Measurements from ENCODE around the gene MAL.

The MAL gene

DNA sequence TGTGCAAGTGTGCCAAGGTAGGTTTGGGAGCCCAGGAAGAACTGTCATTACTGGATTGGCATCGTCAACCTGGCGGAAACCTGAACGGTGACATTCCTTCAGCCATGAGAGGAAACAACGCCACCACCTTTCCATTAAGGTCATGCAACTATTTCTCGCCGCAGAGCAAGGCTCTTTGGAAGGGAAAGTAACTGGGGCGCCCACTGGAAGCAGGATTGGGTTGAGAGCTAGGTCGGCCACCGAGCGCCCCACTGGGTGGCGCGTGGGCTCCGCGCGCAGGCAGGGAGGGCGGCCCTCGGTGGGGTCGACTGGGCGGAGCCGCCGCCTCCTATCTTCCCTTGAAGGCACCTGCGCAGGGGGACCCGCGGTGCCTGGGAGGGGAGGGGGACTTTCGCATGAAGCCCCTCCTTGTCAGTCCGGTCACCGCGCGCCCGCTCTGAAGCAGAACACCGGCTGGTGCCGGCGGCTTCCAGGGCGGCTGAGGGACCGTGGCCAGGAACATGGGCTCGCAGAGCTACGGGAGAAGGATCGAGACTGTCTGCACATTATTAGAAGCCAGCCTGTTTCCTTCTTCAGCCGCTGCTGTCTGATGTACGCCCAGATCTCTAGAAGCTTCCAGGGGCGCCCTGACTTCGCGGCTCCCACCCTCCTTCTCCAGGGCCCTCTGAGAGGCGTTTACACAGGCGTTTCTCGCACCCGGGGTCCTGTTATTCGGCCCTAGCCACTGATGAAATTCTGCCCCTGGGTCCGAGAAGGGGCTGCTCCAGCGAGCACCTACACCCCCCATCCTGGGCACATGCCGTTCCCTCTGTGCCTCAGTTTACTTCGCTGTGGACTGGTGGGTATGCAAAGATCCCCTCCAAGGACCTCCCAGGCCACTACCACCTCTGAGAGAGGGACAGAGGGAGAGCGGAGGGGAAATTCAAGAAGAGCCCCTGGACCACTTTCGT lies 27.3 kb upstream of the MAL start:
- no peak for DNase-seq

- DNase-seq: no peak
These were observed 26.1 kb upstream of the MAL start for GRCh38 chr2:94999431-94999883.

GRCh38 chr2:95001051-95001562 lies 24.4 kb upstream of the MAL start:
- DNase-seq: no peak

- no peak for DNase-seq
These were observed 23.8 kb upstream of the MAL start for GRCh38 chr2:95001701-95002100.

- no peak for DNase-seq
These were observed 23.0 kb upstream of the MAL start for GRCh38 chr2:95002498-95002897.

DNA sequence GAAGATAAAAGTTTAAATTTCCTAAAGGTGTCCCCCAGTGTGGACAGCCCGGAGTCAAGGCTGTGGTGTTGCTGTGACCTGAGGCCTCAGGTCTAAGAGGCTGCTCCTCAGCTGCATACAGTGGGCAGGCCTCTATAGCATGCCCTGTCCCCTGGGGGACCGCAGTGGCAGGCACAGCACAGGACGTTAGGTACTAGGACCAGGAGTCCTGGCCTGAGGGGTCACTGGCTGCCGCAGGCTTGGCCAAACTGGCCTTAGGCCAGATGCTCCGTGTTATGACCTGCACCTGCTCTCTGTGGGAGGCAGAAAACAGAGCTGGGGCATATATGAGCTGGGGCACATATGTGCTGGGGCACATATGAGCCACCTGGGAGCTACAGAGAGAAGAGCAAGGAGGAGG lies 21.2 kb upstream of the MAL start:
- DNase-seq: no peak

DNA sequence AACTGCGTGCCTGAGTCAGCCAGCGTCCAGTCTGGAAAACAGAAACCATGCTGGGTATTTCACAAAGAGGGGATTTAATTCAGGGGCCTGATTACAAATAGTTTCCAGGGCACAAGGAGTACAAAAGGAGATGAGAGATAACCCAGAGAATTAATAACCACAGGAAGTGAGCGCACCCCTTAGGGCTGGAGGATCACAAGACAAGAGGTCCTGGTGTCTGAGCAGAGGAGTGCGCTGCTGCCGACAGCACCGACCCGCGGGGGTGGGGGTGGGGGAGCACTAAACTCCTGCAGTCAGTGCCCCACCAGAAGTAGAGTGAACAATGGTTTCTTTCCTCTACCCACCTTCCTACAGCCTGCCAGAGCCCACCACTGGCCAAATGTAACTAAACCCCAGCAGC lies 20.8 kb upstream of the MAL start:
- no peak for DNase-seq

DNA sequence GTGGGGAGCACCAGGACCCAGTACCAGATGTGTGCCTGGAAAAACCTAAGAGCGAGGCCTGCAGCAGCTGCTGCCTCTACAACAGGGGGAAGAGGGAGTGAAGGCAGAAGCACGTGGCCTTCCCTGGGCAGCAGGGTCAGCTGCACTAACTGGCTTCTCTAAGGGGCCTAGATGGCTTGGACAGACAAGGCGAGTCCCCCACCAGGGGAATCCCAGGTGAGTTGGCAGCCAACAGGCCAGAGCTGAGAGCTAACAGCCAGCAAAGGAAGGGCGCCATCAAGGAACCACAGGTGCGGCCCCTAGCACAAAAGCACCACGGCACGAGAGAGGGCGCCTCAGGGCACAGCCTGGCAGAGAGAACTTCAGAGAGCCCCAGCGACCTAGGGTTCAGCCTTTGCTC lies 19.8 kb upstream of the MAL start:
- no peak for DNase-seq

DNA sequence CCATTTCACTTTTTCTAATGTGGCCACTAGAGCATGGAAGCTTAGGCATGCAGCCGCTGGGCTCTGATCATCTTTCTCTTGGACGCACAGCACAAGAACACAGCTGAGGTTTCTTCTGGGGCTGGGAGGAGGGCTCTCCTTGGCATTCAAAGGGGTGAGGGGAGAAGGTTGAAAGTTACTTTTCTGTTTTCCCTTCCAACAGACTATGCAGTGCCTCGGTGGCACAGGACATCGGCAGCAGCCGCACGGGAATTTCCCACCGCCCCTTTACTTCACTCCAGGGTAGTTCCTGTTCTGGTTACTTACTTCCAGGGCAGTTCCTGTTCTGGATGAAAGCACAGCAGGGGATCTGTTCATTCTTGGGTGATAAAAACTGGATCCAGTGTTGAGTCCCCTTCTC lies 18.9 kb upstream of the MAL start:
- DNase-seq: no peak

- no peak for DNase-seq
These were observed 18.4 kb upstream of the MAL start for GRCh38 chr2:95007031-95007609.

DNA sequence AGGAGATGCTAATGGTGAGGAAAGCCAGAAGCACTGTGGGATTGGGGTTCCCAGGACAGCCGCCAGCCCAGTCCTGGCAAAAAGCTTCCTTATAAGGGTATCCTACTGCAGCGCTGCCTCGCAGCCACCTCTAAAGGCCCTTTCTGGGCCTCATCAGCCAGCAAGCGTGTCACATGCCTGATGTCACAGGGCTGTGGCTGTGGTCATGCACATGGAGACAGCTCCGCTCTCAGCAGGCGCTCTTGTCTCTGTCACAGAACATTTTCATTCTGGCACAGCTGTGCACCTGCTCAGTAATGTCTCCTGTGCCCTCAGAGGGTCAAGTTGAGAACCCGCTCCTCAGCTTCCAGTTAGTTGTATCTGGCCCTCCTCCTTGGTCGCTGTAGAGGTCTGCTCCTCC lies 17.7 kb upstream of the MAL start:
- DNase-seq: peak; percentile 14

DNA sequence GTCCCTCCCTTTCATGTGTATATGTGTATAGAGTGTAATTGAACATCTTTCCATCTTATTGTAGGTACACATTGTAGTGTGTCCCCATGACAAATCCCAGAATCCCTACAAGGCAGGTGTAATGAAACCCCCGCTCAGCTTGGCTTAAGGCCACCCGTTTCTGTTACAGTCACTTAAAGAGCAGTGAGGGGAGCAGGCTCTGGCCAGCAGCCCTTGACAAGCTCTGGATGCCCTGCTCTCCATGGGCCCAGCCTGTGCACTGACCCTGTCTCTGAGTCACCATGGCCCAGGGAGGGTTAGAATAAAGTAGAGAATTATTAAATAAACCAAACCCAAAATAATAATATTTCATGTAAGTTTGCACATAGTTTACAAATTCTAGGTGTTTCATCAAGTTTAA lies 17.2 kb upstream of the MAL start:
- DNase-seq: no peak

GRCh38 chr2:95008996-95009395 lies 16.5 kb upstream of the MAL start:
- no peak for DNase-seq

DNA sequence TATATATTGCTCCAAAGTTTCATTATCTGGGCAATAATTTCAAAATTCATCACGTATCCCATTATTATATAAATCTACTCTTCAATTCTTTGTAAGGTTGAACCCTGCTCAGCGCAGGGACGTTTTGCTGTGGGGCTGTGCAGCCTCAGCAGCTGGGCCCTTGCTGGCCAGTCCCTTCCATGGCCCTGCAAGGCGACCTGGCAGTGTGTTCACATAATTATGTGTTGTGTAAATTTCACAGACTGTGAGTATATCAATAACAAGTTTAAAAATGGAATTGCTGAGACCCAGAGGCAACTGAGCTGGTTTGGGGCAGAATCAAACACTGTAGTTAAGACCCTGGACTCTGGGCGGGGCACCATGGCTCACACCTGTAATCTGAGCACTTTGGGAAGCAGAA lies 16.1 kb upstream of the MAL start:
- no peak for DNase-seq

DNA sequence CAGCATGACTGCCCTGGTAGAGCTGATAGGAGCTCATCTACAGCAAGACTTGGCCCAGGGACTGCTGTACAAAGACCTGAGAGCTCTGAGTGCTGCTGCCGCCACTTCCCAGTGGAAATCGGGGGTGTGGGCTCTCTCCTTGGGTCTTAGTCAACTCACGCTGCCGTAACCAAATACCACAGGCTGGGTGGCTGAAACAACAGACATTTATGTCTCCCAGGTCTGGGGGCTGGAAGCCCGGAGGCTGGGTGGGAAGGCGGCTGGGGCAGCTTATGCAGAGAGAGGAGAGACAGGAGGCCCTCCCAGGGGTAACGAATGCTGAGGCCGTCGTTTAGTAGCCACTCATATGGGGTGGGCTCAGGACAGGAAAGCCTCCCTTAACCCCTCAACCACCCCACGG lies 15.4 kb upstream of the MAL start:
- DNase-seq: no peak

DNA sequence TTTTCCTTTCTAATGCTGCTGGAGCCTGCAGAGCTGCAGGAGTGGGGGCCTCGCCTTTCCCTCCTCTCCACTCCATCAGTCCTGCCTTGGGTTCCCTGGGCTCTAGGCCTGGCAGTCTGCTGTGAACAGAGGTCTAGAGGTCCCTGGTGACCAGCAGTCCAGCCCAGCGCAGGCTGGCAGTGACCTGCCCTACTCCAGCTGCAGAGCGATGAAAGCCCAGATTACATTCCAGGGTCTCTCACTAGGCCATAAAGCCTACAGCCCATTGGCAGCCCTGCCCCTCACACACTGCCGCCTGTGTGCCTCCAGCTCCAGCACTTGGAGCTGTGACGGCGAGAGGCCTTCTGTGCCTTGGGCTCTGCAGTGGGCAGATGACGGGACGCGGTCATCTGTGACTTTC lies 14.8 kb upstream of the MAL start:
- DNase-seq: no peak

DNA sequence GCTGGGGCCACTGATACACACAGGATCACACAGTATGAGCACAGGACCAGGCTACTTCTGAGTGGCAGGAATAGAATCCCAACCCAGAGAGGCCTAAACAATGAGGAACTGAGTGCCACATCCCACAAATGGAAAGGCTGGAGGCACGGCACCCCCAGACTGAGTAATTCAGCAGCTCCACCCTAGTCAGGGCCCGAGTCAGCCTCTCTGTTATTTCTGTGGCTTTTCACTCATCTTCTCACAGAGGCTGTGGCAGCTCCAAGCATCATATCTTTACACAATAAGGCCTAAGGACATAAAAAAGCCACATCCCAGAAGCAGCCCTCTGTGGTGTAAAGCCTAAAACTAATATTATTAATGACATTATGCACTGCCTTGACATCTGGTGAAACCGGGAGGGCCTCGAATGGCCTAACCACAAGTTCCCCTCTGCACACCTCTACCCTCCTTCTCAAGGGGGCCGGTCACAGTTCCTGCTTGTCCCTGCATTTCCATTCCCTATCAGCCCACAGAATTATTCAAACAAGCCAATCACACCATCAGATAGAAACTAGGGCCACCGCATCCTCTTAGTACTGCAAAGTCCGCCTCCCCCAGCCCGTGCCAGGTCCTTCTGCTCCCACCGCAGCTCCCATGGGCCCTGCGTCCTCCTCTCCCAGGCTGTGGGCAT lies 12.5 kb upstream of the MAL start:
- no peak for DNase-seq

GRCh38 chr2:95013726-95014125 lies 11.8 kb upstream of the MAL start:
- DNase-seq: no peak

DNA sequence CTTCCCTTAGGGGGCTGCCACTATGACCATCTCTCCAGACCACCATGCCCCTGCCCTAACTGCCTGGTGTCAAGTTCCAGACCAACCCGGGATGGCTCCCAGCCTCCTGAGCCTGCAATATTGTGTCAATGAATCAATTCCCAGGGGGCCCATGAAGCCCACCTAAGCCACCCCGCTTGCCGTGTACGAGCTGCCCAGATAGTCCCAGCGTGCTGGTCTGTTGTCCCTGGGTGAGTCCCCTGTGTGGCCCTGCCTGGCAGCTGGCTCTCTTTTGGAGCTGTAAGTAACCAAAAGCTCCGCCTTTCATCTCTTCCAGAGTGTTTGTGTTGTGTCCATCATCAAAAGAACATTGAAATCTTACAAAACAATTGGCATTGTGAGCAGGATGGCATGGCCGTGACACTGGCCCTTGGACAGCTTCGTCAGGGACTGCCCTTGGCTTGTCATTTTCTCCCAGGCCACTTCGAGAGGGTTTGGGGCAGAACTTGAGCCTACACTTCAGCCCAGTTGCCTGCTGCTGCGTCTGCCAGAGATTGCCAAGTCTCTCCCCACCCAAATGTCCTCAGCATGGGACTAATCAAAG lies 11.3 kb upstream of the MAL start:
- no peak for DNase-seq

- no peak for DNase-seq
These were observed 10.1 kb upstream of the MAL start for GRCh38 chr2:95015261-95015912.

GRCh38 chr2:95016616-95017015 lies 8.9 kb upstream of the MAL start:
- no peak for DNase-seq

GRCh38 chr2:95017071-95017501 lies 8.4 kb upstream of the MAL start:
- no peak for DNase-seq

- DNase-seq: no peak
These were observed 7.7 kb upstream of the MAL start for GRCh38 chr2:95017836-95018235.
